Uterus (tissue), 2 donors: ENCODE measurements around the gene RBFOX2.

ENCODE experiments used
- POLR2A ChIP-seq, 2 donors: fragments of 450-650 bp; IDR thresholded peaks; one replicate each; pipeline ENCODE4 v1.6.1; 2016; ENCODE audit warnings: antibody characterized with exemption in 2 of 2, mild to moderate bottlenecking in 1 of 2, moderate library complexity in 1 of 2
- TF ChIP-seq, protein P1 (sequence below), 4 experiments: fragments of 200-600 bp in 2 of 4; fragments of 450-650 bp in 2 of 4; sonication (generic) in 2 of 4; IDR thresholded peaks; one replicate each; pipeline ENCODE4 v1.5.1; 2016 to 2019; ENCODE audit warnings: antibody characterized with exemption in 4 of 4, mild to moderate bottlenecking in 2 of 4, moderate library complexity in 1 of 4

DNA sequence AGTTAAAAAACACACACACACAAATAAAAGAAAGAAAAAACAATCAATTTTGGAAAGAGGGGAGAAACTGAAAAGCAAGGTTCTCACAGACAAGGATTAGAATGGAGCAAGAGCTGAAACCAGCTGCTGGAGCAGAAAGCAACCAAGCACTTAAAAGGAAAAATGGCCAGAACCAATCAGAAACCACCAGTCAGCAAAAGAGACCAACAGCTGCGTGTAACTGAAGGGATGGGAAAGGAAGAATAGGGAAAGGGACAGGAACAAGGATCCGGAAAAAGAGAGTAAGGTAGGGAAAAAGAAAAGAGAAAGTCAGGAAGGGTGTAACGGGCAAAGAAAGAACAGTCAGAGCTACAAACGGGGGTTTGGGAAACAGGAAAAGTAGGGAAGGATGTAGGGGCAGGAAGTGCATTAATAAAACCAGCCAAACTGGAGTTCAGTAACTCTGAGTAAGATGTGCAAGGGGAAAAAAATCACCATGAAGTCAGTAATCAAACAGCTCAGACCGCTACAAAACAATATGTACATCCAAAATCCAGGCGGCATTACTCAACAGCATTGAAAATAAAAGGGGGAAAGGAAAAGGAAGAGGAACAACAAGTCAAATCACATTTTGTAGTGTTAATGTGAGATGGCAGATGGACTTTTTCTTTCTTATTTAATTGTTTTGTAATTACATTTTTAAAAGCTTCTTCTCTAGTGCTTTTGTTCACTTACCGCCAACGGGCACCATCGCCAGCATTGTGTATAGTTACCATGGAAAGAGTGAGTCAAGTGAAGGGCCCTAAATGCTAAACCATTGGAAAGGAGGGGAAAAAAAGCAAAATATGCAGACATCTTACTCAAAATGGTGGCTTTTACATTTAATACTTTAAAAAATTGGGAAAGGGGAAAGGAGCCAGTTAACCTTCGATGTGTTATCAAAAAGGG lies 261.7 kb downstream of the RBFOX2 start:
- TF ChIP-seq, protein P1, sequence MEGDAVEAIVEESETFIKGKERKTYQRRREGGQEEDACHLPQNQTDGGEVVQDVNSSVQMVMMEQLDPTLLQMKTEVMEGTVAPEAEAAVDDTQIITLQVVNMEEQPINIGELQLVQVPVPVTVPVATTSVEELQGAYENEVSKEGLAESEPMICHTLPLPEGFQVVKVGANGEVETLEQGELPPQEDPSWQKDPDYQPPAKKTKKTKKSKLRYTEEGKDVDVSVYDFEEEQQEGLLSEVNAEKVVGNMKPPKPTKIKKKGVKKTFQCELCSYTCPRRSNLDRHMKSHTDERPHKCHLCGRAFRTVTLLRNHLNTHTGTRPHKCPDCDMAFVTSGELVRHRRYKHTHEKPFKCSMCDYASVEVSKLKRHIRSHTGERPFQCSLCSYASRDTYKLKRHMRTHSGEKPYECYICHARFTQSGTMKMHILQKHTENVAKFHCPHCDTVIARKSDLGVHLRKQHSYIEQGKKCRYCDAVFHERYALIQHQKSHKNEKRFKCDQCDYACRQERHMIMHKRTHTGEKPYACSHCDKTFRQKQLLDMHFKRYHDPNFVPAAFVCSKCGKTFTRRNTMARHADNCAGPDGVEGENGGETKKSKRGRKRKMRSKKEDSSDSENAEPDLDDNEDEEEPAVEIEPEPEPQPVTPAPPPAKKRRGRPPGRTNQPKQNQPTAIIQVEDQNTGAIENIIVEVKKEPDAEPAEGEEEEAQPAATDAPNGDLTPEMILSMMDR (IDR thresholded peaks at IDR 0.05), result no peak
- TF ChIP-seq POLR2A (IDR thresholded peaks at IDR 0.05), result no peak
